ENCODE measurements around the gene ACAP1.

ACAP1 gene

GRCh38 chr17:7391307-7391706 lies 55.0 kb downstream of the ACAP1 start:
- DNase-seq: no peak

DNA sequence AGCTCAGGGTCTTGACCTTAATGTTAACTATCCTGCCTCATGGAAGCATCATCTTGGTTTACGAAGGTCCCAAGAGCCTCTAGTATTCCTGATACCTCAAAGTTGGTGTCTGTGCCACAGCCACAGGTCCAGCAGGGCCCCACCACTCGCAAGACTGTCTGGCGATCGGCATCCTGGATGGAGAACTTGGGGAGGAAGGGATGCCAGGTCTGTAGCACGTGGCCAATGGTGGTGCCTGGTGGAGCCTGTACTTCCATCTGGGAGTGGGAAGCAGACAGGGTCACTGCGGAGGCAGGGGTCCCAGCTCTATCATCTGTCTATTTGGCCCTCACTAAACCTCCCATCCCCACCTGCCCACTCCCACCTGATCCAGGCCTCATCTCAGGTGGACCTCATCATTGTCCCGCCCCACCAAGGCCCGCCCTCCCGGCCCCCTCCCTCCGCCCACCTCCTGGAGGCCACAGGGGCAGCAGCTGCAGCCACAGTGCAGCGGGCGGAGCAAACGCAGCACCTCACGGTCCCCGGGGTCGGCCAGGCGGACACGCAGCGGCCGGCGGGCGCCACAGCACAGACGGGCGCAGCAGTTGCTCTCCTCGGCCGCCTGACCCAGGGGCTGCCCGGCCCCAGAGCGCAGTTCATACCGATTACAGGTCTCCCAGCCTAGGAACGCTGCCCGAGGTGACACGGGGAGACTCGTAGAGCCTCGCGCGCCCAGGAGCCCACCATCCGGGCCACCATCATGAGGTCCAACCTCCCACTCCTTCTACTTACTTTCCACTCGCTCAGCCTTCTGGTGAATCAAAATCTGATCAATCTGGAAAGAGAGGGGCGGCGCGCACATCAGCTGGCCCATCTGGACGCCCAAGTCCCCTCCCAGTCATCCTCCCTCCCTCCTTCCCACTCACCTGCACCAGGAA lies 56.6 kb downstream of the ACAP1 start:
- DNase-seq: no peak

- peak; percentile 17 for DNase-seq
These were observed 57.5 kb downstream of the ACAP1 start for GRCh38 chr17:7393613-7394451.

DNA sequence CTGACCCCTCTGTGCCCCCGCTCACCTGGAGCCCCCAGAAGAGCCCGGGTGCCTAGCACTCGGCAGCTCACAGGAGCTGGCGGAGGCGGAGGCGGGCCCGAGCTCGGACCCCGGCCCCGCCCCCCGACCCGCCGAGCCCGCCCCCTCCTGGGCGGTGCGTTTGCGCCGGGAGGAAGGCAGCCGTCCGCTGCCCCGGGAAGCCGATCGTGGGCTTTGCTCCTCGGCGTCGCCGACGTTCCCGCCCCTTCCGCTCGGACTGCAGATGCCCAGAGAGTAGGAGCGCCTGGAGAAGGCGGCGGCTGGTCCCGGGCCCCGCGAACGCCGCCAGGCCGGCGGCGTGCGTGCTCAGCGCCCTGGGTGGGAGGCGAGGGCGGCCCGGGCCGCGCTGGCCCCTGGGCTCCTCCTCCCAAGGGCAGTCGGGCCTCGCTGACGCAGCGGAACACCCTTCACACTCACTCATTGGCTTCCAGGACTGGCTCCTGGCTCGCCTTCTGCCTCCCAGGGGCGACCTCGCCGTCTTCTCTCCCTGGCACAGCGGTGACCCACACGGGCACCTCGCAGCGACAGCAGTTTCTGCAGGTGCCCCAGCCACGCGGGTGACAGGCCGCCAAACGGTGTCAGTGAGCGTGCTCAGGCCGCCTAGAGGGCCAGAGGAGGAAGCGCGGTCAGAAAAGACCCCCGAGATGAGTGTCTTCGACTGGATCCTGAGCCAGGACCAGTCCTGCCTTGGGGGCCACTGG lies 58.3 kb downstream of the ACAP1 start, which contains the start of gene PLSCR3:
PLSCR3 (minus strand) TSS at position 74 of the 740 bp plus-strand sequence. CDS start 415 bp downstream, outside the sequence.
- DNase-seq: peak; percentile 84

- DNase-seq: no peak
These were observed 59.8 kb downstream of the ACAP1 start for GRCh38 chr17:7396147-7396546.

DNA sequence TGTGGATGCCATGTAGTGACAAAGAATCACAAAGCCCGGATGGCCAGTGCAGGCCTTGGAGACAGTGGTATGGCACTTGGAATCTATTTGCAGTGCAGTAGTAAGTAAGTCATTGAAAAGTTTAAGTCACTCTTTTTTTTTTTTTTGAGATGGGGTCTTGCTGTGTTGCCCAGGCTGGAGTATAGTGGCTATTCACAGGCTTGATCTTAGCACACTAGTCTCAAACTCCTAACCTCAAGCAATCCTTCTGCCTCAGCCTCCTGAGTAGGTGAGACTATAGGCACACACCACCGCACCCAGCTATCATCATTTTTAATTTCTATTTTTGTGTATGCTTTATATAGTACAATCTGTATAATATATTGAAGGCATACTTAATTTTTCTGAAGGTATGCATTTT lies 62.3 kb downstream of the ACAP1 start:
- no peak for DNase-seq

Data from fibroblast of skin of abdomen (primary cell).